Muscle of back (tissue), 13 donors: ENCODE data around the gene DPT. TPM values are rescaled to one million over a fixed set of nuclear protein-coding genes. Genes with fewer than 3 reads are reported as not detected.
"Not testable (repeated sequence)": the region's sequence is repeated elsewhere in the genome, so short reads cannot be mapped to it uniquely, and the experiment has no call there.

Source experiments
- DNase-seq, 3 donors: peaks; one replicate each; pipeline versions ENCODE4 v3.0.0 to v3.0.0-alpha.2; 2013
- long read RNA-seq, 9 donors: transcript quantifications; one replicate each; lab custom pipeline, GENCODE V29; 2026
- polyA plus RNA-seq, 10 donors: library from polyadenylated mRNA; unstranded; fragments of 120-200 nt; gene quantifications; one replicate each; pipeline ENCODE4 v1.2.1, GENCODE V29; 2013; ENCODE audit not compliant: insufficient read length in 10 of 10

DPT gene
- polyA plus RNA-seq, result 100 to 1,000 TPM in 3 of 10 donors, 10 to 100 TPM in 7; 67.1 to 135 (median 88.5) TPM
- long read RNA-seq, donor 1, transcript DPT-201 (4 exons, 1,786 nt), result major isoform, 42 of 42 reads
- long read RNA-seq, donor 1, partial matches to known transcripts, result 0 of 42 reads
- long read RNA-seq, donor 1, other reads (novel, unspliced or antisense), result 0 of 42 reads
- long read RNA-seq, donor 2, transcript DPT-201 (4 exons, 1,786 nt), result major isoform, 23 of 23 reads
- long read RNA-seq, donor 2, partial matches to known transcripts, result 0 of 23 reads
- long read RNA-seq, donor 2, other reads (novel, unspliced or antisense), result 0 of 23 reads
- long read RNA-seq, donor 3, result 0 reads
- long read RNA-seq, donor 4, transcript DPT-201 (4 exons, 1,786 nt), result major isoform, 71 of 71 reads
- long read RNA-seq, donor 4, partial matches to known transcripts, result 0 of 71 reads
- long read RNA-seq, donor 4, other reads (novel, unspliced or antisense), result 0 of 71 reads
- long read RNA-seq, donor 5, transcript DPT-201 (4 exons, 1,786 nt), result major isoform, 117 of 117 reads
- long read RNA-seq, donor 5, partial matches to known transcripts, result 0 of 117 reads
- long read RNA-seq, donor 5, other reads (novel, unspliced or antisense), result 0 of 117 reads
- long read RNA-seq, donor 6, transcript DPT-201 (4 exons, 1,786 nt), result major isoform, 64 of 64 reads
- long read RNA-seq, donor 6, partial matches to known transcripts, result 0 of 64 reads
- long read RNA-seq, donor 6, other reads (novel, unspliced or antisense), result 0 of 64 reads
- long read RNA-seq, donor 7, transcript DPT-201 (4 exons, 1,786 nt), result major isoform, 51 of 51 reads
- long read RNA-seq, donor 7, partial matches to known transcripts, result 0 of 51 reads
- long read RNA-seq, donor 7, other reads (novel, unspliced or antisense), result 0 of 51 reads
- long read RNA-seq, donor 8, transcript DPT-201 (4 exons, 1,786 nt), result major isoform, 47 of 70 reads
- long read RNA-seq, donor 8, partial matches to known transcripts, result 23 of 70 reads
- long read RNA-seq, donor 8, other reads (novel, unspliced or antisense), result 0 of 70 reads
- long read RNA-seq, donor 9, transcript DPT-201 (4 exons, 1,786 nt), result major isoform, 9 of 9 reads
- long read RNA-seq, donor 9, partial matches to known transcripts, result 0 of 9 reads
- long read RNA-seq, donor 9, other reads (novel, unspliced or antisense), result 0 of 9 reads

DNA sequence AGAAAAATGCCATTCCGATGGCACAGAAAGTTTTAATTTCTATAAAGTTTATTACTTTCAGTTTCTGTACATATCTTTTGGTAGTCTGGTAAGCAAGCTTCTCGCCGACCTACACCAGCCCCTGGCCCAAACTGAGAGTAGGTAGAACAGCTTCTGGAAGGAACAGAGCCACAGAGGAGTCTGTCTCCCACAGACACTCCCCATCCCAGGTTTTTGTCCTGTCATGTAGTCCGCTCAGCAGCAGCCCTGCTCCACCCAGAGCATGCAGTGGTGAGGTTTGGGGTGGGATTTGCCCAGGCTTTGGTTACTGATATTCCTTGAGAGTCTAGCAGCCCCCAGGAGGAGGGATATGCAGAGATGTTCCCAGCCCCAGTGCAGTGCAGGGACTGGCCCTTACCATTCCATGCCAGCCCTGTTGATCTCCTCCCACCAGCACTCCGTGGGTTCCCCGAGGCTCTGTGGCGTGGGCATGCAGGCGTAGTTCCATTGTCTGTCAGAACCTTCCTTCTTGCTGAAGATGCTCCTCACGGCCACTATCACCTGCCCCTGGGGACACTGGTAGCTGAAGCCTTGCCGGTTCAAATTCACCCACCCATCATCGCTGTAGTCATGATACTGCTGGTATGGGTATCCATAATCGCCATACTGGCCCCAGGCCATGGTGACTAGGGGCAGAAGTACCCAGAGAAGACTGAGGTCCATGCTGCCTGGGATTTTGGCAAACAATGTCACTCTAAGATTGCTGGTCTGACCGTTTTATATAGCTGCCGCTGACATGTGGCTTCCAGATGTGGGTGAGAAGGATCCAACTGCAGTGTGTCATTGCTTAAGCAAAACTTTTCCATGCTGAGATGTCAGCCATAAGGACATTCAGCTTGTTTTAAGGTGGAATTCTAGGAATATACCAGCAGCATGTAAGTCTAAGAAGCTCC lies at the start of gene DPT:
Gene DPT, minus strand, starts transcription at position 734 of the 932 bp plus-strand sequence. Its CDS starts 32 bp downstream, at position 702.
- peak; percentile 88 to 96 (median 92) for DNase-seq

DNA sequence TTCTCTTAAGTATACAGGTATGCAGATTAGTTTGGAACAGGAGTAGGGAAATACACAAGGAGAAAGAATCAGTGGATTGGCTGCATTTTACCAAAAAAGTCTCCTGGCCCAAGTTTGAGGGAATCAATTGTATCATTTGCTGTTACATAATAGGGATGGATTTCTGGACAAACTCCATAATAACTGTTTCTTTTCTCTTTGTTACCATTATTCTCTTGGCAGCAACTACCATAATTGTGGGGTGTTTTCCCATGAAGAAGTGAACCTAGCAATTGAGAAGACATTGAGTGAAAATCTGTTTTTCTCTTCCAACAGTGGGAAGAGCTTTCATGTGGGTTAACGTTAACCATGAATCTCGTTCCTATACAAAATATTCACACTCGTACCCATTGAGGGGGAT lies 46.4 kb upstream of the DPT start:
- peak in 1 of 3 donors; percentile 50 for DNase-seq

DNA sequence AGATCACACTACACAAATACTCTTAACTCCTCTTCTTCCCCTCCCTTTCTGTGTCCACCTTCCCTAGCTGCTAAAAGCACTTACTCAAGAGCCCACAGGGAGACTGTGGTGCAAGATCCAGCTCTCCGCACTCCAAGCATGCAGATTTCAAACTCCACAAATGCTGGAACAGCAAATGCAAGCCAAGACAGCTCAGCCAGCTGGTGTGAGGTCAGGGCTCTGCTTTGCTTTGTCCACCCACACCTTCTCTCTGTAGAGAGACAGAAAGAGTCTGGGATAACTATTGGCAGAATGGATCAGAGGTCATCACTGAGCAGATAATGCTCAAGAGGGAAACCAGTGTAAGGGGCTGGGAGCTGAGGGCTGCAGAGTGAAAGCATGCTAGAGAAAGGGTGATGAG lies 45.2 kb upstream of the DPT start:
- peak; percentile 53 to 90 (median 73) for DNase-seq

DNA sequence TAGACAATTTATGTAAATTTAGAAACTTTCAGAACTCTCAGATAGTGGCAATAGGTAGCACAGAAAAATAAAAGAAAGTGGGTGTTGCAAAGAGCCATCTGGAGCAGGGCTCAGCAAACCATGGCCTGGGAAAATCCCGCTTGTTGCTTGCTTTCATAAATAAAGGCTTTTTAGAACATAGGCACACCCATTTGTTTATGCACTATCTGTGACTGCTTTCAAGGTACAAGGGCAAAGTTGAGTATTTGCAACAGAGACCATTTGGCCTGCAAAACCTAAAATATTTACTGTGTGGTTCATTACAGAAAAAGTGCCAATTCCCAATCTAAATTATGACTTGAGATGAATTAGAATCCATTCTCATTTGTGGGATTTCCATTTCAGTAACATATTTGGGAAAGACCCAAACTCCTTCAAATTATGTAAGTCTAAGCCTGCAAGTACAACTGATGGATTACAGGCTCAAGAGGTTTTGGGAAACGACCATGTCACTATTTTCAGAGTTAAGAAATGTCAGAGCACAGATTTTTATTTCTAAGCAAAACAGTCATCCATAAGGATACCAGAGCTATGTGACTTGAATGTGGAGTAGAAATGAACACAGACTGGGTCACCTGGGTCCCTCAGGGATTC lies 43.5 kb upstream of the DPT start:
- DNase-seq, result no peak

DNA sequence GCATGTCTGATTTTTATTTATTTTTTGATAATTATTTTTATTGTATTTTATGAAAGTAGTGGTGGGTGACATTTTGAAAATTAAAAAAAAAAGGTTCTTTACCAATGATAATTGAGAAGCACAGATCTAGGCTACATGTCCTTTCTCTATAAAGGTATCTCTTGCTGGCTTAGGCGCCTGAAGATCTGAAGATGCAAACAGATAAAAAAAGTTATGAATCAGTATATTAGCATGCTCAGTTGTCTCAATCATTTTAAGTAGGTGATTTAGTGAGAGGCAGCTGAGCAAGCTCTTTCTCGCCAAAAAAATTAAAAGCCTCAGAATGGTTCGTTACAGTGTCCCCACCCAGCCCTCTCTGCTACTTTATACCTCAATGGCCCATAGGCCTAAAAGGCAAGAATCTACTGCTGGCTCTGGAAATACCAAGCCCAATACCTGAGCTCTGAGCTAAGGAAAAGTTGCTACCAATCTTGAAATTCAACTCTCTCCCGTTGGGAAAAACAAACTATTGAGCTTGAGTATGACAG lies 42.2 kb upstream of the DPT start:
- DNase-seq, result no peak

DNA sequence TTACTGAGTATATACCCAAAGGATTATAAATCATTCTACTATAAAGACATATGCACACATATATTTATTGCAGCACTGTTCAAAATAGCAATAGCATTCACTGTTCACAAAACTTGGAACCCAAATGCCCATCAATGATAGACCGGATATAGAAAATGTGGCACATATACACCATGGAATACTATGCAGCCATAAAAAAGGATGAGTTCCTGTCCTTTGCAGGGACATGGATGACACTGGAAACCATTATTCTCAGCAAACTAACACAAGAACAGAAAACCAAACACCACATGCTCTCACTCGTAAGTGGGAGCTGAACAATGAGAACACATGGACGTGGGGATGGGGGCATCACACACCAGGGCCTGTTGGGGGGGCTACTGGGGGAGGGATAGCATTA lies 40.9 kb upstream of the DPT start:
- DNase-seq, result not testable (repeated sequence)

DNA sequence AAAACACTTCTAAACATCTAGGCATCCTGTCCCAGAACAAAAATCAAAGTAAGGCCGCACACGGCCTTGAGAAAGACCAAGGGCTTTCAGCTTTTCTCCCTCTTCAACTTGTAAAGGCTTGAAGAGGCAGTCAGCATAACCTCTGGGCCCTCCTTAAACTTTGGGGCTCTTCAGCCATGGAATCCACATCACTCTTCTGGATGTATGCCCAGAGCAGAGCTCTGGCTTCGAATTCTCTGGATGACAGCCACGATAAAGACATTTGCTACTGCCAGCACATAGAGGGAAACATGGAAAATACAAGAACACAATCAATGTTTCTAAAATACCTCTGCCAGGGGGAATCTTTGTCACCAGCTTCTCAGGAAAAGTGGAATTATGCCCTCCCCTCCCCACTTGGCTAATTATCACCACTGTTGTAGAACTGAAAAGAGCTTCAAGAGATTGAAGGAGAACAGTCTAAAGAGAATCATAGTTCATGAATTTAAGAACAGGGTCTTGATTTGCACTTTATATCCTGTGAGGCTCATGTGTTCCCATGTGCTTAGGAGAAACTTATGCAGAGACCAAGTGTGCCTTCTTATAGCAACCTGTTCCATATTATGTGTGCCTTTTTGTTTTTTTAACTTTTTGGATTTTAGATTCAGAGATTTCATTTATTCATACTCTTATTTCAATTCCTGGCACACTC lies 39.0 kb upstream of the DPT start:
- DNase-seq, result peak; percentile 86 to 96 (median 91)

DNA sequence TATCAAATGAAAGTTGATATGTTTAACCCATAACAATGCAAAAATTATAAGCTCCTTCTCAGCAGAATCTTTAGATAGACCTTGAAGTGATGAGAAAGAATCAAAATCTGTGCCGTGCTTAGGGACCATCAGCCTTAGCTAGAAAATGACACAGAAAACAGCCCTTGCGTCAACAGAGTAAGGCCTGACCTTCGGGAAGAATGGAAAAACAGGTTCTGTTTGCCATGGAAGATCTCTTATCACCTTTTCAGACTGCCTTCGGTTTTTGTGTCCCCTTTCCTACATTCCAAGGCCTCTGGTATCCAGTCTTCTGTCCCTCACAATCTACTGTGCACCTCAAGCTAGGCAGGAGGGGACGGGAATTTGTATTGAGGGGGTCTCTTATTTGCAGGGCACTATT lies 37.6 kb upstream of the DPT start:
- no peak for DNase-seq

DNA sequence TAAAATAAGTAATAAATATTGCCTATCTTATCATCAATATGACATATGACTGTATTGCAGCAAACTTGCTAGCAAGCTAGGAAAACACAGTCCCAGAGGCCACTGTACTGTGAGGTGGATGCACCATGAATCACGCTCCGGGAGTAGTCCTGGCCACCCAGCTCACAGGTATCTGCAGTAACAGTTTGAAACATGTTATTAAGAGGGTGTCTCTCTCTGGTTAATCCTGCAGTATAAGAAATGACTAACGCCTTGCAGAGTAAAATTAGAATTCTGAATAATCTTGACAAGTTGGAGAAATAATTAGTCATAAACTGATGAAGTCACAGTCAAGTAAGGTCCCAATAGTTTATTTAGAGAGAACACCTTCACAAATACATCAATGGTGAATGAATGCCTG lies 34.0 kb upstream of the DPT start:
- DNase-seq, result no peak

DNA sequence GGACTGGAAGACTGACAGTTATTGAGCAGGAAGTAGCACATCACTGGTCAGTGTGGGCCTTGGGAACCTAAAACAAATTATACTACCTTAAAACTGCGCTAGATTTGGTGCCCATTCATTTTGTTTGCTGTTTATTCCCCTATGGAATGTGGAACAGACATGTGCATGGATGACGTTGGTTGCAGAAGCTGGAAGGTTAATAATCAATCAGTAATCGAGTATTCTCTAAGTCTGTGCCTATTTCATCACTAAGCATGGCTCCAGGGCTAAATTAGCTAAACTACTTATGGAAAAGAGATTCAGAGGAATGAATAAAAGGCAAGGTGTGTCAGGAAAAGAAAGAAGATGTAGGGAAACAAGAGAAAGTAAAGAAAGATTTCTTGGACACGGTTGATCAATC lies 33.5 kb upstream of the DPT start:
- no peak for DNase-seq

DNA sequence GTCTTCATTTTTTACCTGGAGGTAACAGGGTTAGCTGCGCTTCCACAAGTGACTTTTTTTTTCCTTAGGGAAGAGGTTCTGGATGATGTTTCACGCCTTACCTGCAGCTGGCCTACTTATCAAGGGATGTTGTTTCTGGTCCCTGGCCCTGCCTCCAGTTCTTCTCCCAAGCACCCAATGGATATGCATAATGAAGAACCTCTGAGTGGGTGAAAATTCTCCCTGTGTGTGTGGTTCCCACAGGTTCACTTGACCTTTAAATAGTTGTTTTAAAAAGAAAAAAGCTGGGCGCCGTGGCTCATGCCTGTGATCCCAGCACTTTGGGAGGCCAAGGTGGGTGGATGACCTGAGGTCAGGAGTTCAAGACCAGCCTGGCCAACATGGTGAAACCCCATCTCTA lies 31.8 kb upstream of the DPT start:
- DNase-seq, result no peak

DNA sequence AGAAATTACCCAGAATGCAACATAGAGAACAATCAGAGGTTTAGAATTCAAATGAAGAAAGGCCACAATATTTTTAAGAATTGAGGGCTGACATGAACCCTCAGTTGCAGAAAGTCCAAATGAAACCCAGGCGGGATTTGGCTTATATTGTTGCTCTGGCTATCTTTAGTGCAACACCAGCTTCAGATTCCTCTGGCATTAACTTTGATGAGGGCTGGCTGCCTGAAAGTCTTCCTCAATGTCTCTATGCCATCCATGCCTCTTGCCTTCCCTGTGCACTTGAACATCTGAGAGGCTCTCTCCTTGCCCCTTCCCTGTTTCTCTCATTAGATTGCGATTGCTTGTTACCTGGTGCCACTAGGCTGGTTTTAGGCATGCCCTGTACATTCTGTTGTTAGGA lies 31.2 kb upstream of the DPT start:
- DNase-seq, result no peak

DNA sequence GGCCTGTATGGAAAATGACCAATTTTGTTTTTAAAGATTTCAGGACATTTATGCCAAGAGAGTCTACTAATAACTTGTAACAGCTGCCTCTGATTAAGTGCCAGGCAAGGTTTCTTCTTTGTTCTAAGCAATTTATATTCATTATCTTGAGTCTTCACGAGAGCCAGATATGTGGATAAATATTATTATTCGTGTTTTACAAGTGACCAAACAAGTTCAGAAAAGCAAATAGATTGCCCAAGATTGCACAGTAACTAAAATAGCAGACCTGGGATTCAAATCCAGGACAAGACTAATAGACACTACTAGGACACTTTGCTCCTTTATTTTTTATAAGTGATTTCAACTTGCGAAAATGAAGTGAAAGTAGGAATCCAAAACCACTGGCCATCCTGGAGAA lies 30.1 kb upstream of the DPT start:
- no peak for DNase-seq

DNA sequence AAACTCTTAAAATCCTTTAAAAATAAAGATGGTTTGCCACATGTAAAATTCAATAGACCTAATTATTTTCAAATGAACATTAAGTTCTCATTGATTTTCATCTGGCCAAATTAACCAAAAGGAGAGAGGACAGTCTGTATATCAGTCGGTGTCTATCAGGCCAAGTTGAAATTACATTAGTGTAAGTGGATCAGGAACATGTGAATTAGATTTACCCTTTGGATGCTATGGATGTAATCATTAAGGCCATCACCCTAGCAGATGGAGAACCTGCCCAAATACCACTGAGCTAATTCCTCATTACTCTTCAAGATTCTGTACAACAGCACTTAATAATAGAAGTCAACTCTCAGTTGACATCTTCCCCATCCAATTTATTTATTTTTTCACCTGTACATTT lies 29.5 kb upstream of the DPT start:
- DNase-seq, result no peak

DNA sequence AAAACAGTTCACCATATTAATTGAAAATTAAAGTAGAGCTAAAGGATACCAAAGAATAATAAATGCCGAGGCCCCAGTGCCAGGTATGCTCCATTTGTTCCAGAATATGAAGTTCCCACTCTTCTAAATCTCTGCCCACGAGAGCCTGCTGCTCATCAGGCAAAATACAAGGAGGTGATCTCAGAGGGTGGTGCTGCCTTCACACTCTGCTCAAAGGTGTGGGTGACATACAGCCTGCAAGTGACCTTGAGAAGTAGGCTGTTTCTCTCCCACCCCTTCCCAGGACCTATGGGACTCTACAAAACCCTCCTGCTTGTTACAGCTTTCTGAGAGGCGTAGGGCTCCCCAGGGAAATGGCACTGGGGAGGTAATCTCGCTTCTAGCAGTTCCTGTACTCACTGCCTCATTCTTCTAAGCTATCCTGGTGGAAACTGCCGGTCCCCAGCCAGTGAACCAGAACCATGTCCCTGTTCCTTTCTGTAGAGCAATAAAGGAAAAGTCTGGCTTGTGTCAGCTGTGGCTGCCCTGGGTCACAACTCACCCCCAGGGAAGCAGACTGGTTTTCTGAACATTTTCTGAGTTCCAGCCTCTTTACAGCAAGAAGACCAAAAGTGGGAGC lies 26.9 kb upstream of the DPT start:
- DNase-seq, result no peak

DNA sequence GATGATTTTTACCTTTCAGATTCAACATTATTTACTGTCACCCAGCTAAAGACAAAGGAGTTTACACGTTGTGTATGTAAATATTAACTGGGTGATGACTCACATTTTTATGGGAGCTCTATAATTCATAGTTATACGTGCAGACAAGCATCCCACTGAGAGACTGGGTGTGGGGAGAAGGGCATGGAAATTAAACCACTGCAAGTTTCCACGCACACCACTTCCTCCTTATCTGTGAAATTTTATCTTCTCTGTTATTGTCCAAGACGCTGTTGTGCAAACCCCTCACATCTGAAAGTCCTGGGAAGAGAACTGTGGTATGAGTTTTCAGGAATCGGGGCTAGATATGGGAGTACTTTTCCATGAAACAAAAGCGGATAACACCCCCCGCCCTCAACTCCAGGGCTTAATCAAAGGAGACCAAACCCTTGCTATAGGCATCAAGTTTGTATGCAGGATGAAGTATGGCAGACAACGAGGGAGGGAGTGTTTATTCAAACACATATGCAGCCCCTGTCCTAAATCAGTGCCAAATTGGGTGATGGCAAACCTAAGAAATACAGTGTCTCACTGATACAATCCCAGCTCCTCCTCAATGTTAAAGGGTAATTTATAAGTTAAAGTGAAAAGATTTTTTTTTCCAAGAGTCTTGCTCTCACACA lies 23.3 kb upstream of the DPT start:
- peak in 1 of 3 donors; percentile 34 for DNase-seq

DNA sequence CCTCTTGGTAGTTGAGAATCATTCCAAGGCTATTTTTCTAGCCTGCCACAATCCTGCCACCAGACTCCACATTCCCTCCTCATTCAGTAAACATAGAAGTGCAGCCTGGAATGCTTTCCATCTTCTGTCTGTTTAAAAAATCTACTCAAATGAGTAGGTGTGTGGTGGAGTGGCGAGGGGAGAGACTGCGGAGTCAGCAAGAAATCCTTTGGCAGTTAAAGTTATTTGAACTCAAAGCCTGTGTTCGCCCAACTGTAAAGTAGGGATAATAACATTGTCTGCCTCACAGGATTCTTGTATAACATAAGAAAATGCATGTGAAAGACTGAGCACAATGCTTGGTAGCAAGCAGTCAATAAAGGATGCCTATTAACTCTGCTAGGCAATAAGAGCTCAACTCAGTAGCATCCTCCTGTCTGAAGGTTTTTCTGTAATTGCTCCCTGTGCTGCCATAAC lies 22.2 kb upstream of the DPT start:
- DNase-seq, result peak in 1 of 3 donors; percentile 45

DNA sequence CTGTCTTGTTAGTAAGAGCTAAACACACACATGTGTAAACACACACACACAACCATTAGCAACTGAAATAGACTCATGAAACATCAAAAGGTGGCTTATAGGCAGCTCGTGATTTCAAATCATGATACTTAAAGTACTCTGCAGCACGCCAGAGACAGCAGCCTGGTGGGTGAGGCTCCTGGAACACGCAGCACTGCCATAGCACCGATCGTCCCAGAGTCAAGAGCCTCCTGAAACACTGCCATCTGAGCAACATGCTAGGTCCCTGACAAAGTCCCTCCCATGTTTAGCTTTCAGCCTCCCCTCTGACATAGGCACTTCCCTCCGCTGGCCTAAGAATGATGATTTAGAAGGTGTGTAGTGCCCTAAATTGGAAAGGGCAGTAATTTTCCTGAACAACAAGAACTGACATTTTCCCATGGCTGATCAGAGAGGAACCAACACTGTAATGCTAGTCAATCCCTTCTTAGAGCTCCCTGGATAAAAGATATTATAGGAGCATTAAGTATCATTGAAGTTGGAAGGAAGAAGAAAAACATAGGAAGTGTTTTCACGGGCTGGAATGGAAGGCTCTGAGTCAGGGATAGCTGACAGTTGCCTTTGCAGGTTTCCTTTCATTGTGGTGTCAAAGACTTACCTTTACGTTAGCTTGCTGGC lies 14.1 kb upstream of the DPT start:
- no peak for DNase-seq
